Measurements from ENCODE around the gene MOB3C.

MOB3C gene

DNA sequence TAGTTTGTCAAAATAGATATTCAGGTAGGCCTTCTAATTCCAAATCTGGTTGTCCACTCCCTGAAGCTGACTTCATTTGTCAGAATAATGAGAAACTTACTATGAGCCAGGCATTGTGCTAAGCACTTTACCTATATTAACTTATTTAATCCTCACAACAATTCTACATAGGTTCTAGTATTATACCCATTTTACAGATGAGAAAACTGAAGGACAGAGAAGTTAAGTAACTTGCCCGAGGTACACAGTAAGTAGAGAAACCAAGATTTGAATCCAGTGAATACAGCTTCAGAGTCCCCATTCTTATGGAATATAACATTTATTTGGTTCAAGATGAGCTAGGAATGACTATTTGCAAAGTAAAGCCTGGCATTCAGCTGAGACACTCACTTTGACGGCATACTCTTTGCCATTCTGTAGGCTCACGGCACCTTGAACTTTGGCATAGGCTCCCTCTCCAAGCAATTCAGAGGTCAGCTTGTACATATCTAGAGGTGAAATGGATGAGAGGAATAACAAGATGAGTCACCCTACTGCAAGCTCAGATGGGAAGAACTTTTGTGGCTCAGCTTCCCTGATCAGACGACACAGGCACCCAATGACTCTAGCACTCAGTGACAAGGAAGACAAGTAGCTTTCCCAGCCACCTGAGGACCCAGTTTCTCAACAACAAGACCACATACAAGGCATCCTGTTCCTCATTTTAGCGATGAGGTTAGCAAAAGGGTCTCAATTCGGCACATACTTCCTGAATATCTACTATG, 36.3 kb downstream of the MOB3C start:
- no peak for DNase-seq (ENCODE audit: low read depth in 1 of 2, low spot score in 1 of 2)

DNA sequence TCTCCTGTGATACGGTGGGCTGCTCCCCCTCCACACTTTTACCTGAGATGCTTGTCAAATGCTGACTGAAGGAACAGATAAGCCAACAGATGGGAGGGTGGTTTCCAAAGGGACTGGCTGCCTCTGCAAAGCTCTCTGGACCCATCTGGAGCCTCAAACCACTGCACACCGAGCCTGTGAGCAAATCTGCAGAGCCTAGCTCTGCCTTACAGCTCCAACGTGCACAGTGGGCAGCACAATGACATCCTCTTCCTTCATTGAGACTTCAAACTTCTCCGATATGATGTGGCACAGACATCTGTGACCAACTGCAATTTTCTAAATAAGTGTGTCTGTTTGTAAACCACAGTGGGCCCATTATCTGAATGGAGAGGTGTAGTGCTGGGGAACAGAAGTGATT, 38.9 kb downstream of the MOB3C start:
- no peak for DNase-seq (ENCODE audit: low read depth in 1 of 2, low spot score in 1 of 2)

DNA sequence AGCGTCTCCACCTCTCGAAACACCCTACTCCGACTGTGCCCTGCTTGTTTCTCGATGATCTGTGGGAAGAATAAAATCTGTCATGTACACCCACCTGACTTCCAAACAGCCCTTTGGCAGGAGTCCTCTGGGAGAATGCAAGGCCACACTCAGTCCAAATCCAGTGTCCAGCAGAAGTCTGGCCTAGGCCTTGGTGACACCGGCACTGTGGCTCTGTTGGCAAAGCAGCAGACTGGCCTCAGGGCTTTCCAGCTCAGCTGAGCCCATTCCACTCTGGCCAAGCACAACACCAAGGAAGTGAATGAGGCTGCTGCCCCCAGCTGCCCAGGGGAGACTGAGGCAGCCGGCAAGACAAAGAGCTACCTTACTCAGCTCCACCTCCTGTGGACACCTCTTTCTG, 40.0 kb downstream of the MOB3C start:
- DNase-seq (ENCODE audit: low read depth in 1 of 2, low spot score in 1 of 2): no peak

DNA sequence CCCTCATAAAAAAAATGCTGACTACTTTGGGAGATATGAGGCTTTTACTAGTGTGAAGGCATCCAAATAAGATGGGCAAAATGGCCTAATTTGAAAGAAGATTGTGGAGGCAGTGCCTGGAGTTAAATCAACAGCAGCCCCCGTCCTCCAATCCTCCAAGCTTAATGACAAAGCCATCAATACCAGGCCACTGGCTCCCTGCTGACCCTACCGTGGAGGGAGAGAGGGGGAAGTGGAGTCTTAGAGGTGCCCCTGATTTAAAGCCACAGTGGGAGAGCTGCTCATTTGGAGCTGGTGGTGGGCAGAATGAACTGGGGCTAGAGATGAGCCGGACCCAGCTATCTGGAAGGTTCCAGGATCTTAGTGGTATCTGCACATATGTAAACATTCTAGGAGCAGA, 40.8 kb downstream of the MOB3C start:
- DNase-seq (ENCODE audit: low read depth in 1 of 2, low spot score in 1 of 2): no peak

DNA sequence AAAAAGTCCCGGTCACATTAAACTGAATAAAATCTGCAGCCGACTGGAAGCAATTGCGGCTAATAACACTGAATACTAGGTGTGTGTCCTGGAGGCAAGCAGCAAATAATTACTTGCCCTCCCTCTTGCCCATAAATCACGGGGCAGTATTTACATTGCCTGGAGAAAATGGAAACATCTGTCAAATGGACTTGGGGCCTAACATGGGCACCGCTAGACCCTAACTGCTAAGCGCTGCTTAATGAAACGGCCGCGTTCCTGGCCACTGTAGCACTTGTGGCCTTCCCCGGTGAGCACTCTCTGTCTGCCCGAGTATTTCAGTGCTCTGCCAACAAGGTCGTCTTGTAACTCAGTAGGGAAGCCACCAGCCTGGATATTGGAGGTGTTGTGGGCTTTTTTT, 41.3 kb downstream of the MOB3C start:
- no peak for DNase-seq (ENCODE audit: low read depth in 1 of 2, low spot score in 1 of 2)

DNA sequence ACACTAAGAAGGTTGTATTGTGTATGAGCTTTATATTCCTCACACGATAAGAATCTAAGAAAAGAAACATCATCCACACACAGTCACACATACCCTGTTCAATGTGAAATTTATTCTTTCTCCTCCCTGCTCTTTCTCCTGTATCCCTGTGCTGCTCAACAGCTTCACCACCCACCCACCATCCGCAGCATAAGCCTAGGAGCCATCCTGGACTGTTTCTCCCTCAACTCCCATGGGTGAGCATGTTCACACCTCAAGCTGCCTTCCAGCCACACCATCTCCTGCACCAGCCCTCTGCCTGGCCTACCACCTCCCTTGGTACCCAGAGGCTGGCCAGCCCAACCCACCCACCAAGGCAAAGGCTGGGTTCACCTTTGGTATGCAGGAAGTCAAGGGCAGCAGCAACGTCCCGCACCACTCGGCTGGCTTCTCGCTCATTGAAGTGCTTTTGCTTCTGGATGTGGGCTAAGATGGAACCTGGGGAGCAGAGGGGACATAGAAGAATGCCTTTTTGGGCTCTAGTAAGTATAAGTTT, 44.9 kb downstream of the MOB3C start:
- no peak for DNase-seq (ENCODE audit: low read depth in 1 of 2, low spot score in 1 of 2)

DNA sequence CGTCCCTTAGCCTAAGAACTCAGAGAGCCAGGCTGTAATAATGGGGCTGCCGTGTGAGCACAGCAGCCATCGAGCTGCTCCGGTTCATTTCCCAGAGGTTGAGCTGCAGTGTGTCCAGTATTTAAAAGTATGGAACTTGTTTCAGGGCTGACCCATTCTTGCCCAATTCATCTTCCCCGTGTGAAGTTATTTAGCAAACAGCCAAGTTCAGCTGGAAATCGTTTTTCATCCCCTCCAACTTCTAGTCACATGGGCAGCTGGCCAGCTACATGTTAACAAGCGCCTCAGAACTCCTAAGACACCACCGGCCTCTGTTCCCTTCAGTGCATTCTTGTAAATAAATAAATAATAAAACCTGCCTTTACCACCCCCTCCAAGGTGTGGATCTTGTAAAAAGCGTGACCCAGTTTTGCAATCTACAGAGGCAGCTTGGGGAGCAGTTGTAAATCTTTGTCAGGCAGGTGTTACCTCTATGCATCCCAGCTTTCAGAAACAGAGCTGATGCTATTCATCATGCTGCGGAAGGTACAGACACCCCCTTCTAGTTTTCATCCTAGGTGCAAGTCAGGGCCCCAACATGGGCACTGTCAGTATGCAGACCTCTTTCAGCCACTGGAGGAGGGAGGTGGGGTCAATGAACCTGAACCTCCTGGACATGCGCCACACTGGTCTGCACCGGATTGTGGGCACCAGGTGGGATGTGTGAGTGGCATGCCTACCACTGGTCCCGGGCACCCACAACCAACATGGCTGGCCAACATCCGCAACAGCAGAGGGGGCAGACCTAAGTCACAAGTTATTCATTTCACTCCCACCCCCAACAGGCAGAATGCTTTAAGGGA, 46.5 kb downstream of the MOB3C start:
- DNase-seq (ENCODE audit: low read depth in 1 of 2, low spot score in 1 of 2): no peak

DNA sequence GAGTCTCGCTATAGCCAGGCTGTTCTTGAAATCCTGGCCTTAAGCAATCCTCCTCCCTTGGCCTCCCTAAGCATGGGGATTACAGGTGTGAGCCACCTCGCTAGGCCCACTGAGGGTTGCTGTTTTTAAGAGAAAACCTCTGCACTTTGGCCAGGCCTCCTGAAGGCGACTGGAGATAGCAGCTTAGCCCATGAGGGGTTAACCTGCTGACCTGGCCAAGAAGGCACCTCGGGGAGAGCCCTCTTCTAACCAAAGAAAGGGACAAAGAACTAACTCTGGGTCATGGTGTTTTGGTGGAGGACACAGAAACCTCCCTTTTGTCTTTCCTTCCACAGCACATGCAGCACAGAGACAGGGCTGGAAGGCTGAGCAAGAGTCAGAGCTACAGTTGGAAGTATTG, 47.5 kb downstream of the MOB3C start:
- no peak for DNase-seq (ENCODE audit: low read depth in 1 of 2, low spot score in 1 of 2)

DNA sequence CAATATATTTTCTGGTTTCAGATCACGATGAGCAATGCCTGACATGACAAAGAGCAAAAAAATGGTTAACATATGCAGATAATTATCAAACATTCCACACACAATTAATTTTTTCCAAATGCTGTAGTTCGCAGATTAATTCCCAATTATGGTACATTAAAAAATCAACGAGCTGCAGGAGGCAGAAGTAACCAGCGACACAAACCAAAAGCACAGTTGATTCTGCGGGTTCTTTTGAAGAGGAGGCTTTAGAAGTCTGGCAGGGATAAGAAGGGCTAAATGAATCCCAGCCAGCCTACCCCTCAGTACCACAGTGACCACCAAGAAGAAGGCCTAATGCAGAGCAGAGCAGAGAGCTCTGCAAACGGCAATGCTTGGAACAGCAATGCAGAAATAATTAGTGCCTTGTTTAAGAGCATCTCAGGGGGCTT, 48.1 kb downstream of the MOB3C start:
- no peak for DNase-seq (ENCODE audit: low read depth in 1 of 2, low spot score in 1 of 2)

DNA sequence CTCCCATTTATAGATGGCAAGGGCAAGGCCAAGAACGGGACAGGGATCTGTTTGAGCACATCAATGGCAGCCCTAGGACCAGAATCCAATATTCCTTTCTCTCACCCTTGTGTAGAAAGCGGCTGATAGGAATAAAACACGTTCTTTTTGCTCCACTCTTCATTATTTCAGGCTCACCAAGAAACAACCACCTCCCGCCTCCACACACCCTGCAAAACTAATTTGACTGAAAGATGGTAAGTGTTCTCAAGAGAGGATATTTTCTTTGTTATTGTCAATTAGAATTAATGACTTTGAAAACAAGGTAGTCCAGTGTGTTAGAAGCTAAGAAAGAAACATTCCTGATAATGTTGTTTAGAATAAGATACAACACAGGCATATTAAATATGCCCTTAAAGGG, 53.3 kb downstream of the MOB3C start:
- no peak for DNase-seq (ENCODE audit: low read depth in 1 of 2, low spot score in 1 of 2)

DNA sequence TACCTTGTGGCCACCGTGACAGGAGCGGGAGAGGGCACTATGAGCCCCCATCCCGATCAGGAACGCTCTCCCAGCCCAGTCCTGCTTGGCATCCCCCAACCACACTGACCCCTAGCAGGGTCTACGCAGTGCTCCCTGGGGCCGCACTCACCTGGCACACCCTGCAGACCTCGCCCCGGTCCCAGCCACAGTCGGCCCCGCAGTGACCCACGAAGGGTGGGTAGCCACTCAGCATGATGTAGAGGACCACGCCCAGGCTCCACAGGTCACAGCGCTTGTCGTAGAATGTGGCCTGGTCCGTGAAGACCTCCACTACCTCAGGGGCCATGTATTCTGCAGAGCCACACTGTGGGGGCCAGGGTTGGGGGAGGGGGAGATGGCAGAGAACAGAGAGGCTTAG, 54.1 kb downstream of the MOB3C start:
- DNase-seq (ENCODE audit: low read depth in 1 of 2, low spot score in 1 of 2): no peak

DNA sequence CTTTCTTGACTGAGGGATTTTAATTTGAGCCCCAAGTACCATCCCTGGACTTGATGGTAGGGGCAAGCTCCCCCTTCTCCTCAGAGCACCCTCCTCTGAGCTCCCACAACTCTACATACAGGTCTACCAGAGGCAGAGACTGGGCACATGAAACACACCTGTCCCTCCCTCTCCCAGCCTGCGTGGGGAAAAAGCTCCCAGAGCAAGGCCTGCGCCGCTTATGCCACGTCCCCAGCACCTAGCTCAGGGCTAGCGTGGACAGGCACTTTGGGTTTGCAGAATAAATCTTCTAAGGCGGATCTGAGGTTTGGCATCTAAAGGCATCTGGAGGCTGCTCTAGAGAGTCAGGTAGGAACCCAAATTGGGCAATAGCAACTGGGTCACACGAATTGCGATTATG, 57.6 kb downstream of the MOB3C start:
- DNase-seq (ENCODE audit: low read depth in 1 of 2, low spot score in 1 of 2): no peak

DNA sequence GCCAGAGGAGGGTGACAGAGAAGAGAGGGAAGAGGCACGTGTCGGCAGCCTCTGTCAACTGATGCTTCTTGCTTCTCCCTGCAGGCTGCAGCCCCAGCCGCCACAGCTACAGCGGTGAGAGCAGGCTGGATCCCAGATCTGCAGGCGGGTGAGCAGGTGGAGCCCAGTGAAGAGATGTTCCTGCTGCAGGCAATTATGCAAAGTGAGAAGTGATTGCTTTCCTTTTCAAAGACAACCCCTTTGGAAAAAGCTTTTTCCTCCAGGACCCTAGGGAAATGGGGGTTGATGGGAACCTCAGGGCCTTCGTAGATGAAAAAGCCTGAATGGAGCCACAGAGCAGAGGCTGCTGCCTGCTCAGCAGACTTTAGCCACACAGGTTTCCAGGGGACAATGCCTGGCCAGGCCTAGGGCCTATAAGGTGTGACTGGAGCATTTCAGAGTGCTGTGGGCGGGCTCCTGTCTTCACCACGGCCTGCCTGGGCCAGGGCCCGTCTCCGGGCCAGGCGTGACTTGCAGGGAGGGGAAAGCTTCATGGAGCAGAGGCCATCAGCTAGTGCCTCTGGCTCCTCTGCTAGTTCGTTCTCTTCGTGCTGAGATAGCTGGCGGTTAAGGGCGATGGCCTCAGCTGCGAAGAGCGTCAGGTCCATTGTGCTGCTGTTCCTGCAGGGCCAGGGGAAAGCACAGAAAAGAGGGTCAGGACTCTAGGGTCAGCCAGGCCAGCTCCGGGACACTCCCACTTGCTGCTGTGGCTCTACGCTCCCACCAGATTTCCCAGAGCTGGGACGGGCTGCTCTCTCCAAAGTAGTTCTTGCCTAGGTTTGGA, 58.3 kb downstream of the MOB3C start:
- no peak for DNase-seq (ENCODE audit: low read depth in 1 of 2, low spot score in 1 of 2)
